Measurements from ENCODE around the gene RUNX3.

RUNX3 gene

GRCh38 chr1:24862775-24863483 is 67.1 kb downstream of the RUNX3 start:
- Histone ChIP-seq H3K27me3 (ENCODE audit: control insufficient read depth, low read length) (peaks cover 14% of the 10 kb centered on the region), H3K27ac (ENCODE audit: low read depth, low read length) (no peak overlapping the region), H4K20me1 (ENCODE audit: control insufficient read depth, insufficient read depth, low read depth, low read length) (no peaks in the 10 kb centered on the region), H3K9me3 (ENCODE audit: control insufficient read depth, insufficient read depth, low read length) (no peaks in the 10 kb centered on the region), H3K4me2 (ENCODE audit: low read length) (no peak overlapping the region), H3K36me3 (ENCODE audit: control insufficient read depth, low read length) (no peaks in the 10 kb centered on the region), H3F3A (ENCODE audit: control insufficient read depth, insufficient read depth) (no peaks in the 10 kb centered on the region), H3K4me1 (ENCODE audit: control insufficient read depth, low read length) (peaks cover 5% of the 10 kb centered on the region), H3K4me3 (ENCODE audit: low read length) (no peak overlapping the region), H3K9me2 (replicated peaks; ENCODE audit: control insufficient read depth, low read length) (no peaks in the 10 kb centered on the region), H3K79me2 (ENCODE audit: control insufficient read depth, low read length) (no peaks in the 10 kb centered on the region)
- TF ChIP-seq CTCF (IDR thresholded peaks at IDR 0.05; ENCODE audit: low read depth, low read length, poor library complexity, severe bottlenecking) (no peak), EZH2phosphoT487 (IDR thresholded peaks at IDR 0.05; ENCODE audit: borderline replicate concordance, low read length) (no peak)

- H3K27ac ChIP-seq (ENCODE audit: low read depth, low read length), result no peak overlapping the region
- no peaks in the 10 kb centered on the region for H3K79me2 ChIP-seq (ENCODE audit: control insufficient read depth, low read length)
- no peaks in the 10 kb centered on the region for H3K9me3 ChIP-seq (ENCODE audit: control insufficient read depth, insufficient read depth, low read length)
- no peaks in the 10 kb centered on the region for H3K36me3 ChIP-seq (ENCODE audit: control insufficient read depth, low read length)
- H4K20me1 ChIP-seq (ENCODE audit: control insufficient read depth, insufficient read depth, low read depth, low read length), result no peaks in the 10 kb centered on the region
- H3K4me1 ChIP-seq (ENCODE audit: control insufficient read depth, low read length), result peaks cover 5% of the 10 kb centered on the region
- peaks cover 11% of the 10 kb centered on the region for H3K27me3 ChIP-seq (ENCODE audit: control insufficient read depth, low read length)
- no peak overlapping the region for H3K4me2 ChIP-seq (ENCODE audit: low read length)
- no peaks in the 10 kb centered on the region for H3K9me2 ChIP-seq (replicated peaks; ENCODE audit: control insufficient read depth, low read length)
- no peak for TF ChIP-seq EZH2phosphoT487 (IDR thresholded peaks at IDR 0.05; ENCODE audit: borderline replicate concordance, low read length)
- no peak for TF ChIP-seq CTCF (IDR thresholded peaks at IDR 0.05; ENCODE audit: low read depth, low read length, poor library complexity, severe bottlenecking)
- H3K4me3 ChIP-seq (ENCODE audit: low read length), result no peak overlapping the region
- H3F3A ChIP-seq (ENCODE audit: control insufficient read depth, insufficient read depth), result no peaks in the 10 kb centered on the region
Measured at GRCh38 chr1:24861821-24862727, 68.0 kb downstream of the RUNX3 start.

GRCh38 chr1:24860841-24861240 is 69.2 kb downstream of the RUNX3 start:
- peaks cover 3% of the 10 kb centered on the region; the same call in 1 of the 2 replicates for H3K27me3 ChIP-seq (ENCODE audit: control insufficient read depth, low read length)
- H3K9me2 ChIP-seq (replicated peaks; ENCODE audit: control insufficient read depth, low read length), result no peaks in the 10 kb centered on the region
- H3K36me3 ChIP-seq (ENCODE audit: control insufficient read depth, low read length), result no peaks in the 10 kb centered on the region
- TF ChIP-seq EZH2phosphoT487 (IDR thresholded peaks at IDR 0.05; ENCODE audit: borderline replicate concordance, low read length) (no peak), CTCF (IDR thresholded peaks at IDR 0.05; ENCODE audit: low read depth, low read length, poor library complexity, severe bottlenecking) (no peak)
- no peaks in the 10 kb centered on the region for H3K9me3 ChIP-seq (ENCODE audit: control insufficient read depth, insufficient read depth, low read length)
- H3K4me1 ChIP-seq (ENCODE audit: control insufficient read depth, low read length), result peaks cover 5% of the 10 kb centered on the region
- H3K4me2 ChIP-seq (ENCODE audit: low read length), result no peak overlapping the region
- H3K27ac ChIP-seq (ENCODE audit: low read depth, low read length), result no peak overlapping the region
- H4K20me1 ChIP-seq (ENCODE audit: control insufficient read depth, insufficient read depth, low read depth, low read length), result no peaks in the 10 kb centered on the region
- H3K4me3 ChIP-seq (ENCODE audit: low read length), result no peak overlapping the region
- no peaks in the 10 kb centered on the region for H3K79me2 ChIP-seq (ENCODE audit: control insufficient read depth, low read length)
- no peaks in the 10 kb centered on the region for H3F3A ChIP-seq (ENCODE audit: control insufficient read depth, insufficient read depth)
